ENCODE results near the gene F2RL1. TPM values are rescaled to one million over a fixed set of nuclear protein-coding genes. Genes with fewer than 3 reads are reported as not detected.

Gene F2RL1
- total and polyA plus RNA-seq, 2 donors (not counting 1 experiment from before 2014, with no cell fraction given), result 0.04 to 0.64 TPM

- Mint-ChIP-seq H3K4me3 (no peak overlapping the region), H3K27me3 (peaks cover 9% of the 10 kb centered on the region), H3K27ac (no peak overlapping the region), H3K9me3 (ENCODE audit: insufficient read depth) (no peaks in the 10 kb centered on the region), H3K4me1 (no peaks in the 10 kb centered on the region)
- H3K36me3 ChIP-seq (replicated peaks in 1 of 2; ENCODE audit: control extremely low read depth in 1 of 2, control insufficient read depth in 1 of 2, extremely low read depth in 1 of 2, insufficient read depth in 2 of 2, low read length in 1 of 2), result no peaks in the 10 kb centered on the region
- no peak overlapping the region for H3K4me3 ChIP-seq (ENCODE audit: control extremely low read depth in 1 of 5, extremely low read depth in 1 of 5, insufficient read depth in 1 of 5, low read depth in 2 of 5, low read length in 4 of 5)
- no peaks in the 10 kb centered on the region for H4K20me1 ChIP-seq (ENCODE audit: control insufficient read depth, insufficient read depth, low read length, poor library complexity, severe bottlenecking)
- no peak overlapping the region for H3K4me2 ChIP-seq (replicated peaks; ENCODE audit: low read depth, low read length, poor library complexity, severe bottlenecking)
- no peaks in the 10 kb centered on the region for H3K9me3 ChIP-seq (ENCODE audit: control extremely low read depth in 1 of 3, control insufficient read depth in 2 of 3, insufficient read depth in 1 of 3, low read length in 2 of 3)
- DNase-seq (no peak), ATAC-seq (ENCODE audit: low read depth) (no peak)
- 72% methylated on average over 2 of the region's 3 CpGs for WGBS (ENCODE audit: insufficient coverage)
- no peaks in the 10 kb centered on the region for H3K27me3 ChIP-seq (replicated peaks in 1 of 4; ENCODE audit: control extremely low read depth in 1 of 4, control insufficient read depth in 3 of 4, insufficient read depth in 4 of 4, low read length in 3 of 4)
- H3K27ac ChIP-seq (ENCODE audit: low read length in 2 of 2), result no peak overlapping the region
- no peaks in the 10 kb centered on the region for H3K79me2 ChIP-seq (ENCODE audit: control insufficient read depth, insufficient read depth, low read length)
- intact Hi-C loops (cut with micrococcal nuclease), result no loop called here
- no peak overlapping the region for H3K9ac ChIP-seq (ENCODE audit: low read length)
- POLR2A ChIA-PET, result no interaction called here
- no peaks in the 10 kb centered on the region for H3K4me1 ChIP-seq (ENCODE audit: control insufficient read depth in 2 of 2, insufficient read depth in 2 of 2, low read length in 2 of 2)
- no peak overlapping the region for H2AFZ ChIP-seq (ENCODE audit: insufficient read depth, low read depth, low read length, poor library complexity, severe bottlenecking)
- no peak for TF ChIP-seq EZH2 (IDR thresholded peaks at IDR 0.05; ENCODE audit: borderline replicate concordance, insufficient read depth, low read depth, low read length, poor library complexity, severe bottlenecking)
- no peak for TF ChIP-seq CTCF (IDR thresholded peaks at IDR 0.05)
- CTCF ChIA-PET, result no interaction called here
These were observed 22.5 kb downstream of the F2RL1 start for GRCh38 chr5:76841361-76841760.

DNA sequence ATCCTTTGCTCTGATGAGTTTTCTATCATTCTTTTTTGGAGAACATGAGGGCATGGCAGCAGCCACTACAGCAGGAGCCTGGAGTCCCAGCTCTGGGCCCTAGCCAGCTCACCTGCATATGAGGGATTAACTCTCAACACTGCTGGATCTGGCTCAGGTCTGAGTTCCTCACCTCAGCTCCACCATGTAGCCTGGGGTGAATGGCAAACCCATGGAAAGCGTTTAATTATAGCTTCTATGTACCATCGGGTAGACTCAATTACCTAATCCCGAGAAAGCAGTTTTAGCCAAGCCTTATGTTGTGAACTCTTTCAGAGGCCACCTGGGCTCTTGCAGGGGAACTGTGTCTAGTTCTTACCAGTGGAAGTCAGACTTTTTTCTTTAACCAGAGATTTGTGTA is 27.1 kb downstream of the F2RL1 start:
- peaks cover 7 to 11% of the 10 kb centered on the region in 2 donors for H3K4me1 ChIP-seq (ENCODE audit: control insufficient read depth in 2 of 2, insufficient read depth in 2 of 2, low read length in 2 of 2)
- no peak overlapping the region for H3K4me3 ChIP-seq (ENCODE audit: control extremely low read depth in 1 of 5, extremely low read depth in 1 of 5, insufficient read depth in 1 of 5, low read depth in 2 of 5, low read length in 4 of 5)
- H3K27ac ChIP-seq (ENCODE audit: low read length in 2 of 2), result no peak overlapping the region
- no peaks in the 10 kb centered on the region for H3K79me2 ChIP-seq (ENCODE audit: control insufficient read depth, insufficient read depth, low read length)
- Mint-ChIP-seq H3K4me1 (peaks cover 8% of the 10 kb centered on the region), H3K4me3 (no peak overlapping the region), H3K27ac (no peak overlapping the region), H3K27me3 (peaks cover 3% of the 10 kb centered on the region), H3K9me3 (ENCODE audit: insufficient read depth) (no peaks in the 10 kb centered on the region)
- no peaks in the 10 kb centered on the region for H3K36me3 ChIP-seq (replicated peaks in 1 of 2; ENCODE audit: control extremely low read depth in 1 of 2, control insufficient read depth in 1 of 2, extremely low read depth in 1 of 2, insufficient read depth in 2 of 2, low read length in 1 of 2)
- ChIA-PET POLR2A (no interaction called here), CTCF (no interaction called here)
- no peak for DNase-seq
- H2AFZ ChIP-seq (ENCODE audit: insufficient read depth, low read depth, low read length, poor library complexity, severe bottlenecking), result no peak overlapping the region
- ATAC-seq (ENCODE audit: low read depth), result no peak
- WGBS (ENCODE audit: insufficient coverage), result 91% methylated on average over 3 of the region's 3 CpGs
- H3K4me2 ChIP-seq (replicated peaks; ENCODE audit: low read depth, low read length, poor library complexity, severe bottlenecking), result no peak overlapping the region
- TF ChIP-seq CTCF (IDR thresholded peaks at IDR 0.05) (no peak), EZH2 (IDR thresholded peaks at IDR 0.05; ENCODE audit: borderline replicate concordance, insufficient read depth, low read depth, low read length, poor library complexity, severe bottlenecking) (no peak)
- intact Hi-C loops (cut with micrococcal nuclease), result no loop called here
- H4K20me1 ChIP-seq (ENCODE audit: control insufficient read depth, insufficient read depth, low read length, poor library complexity, severe bottlenecking), result no peaks in the 10 kb centered on the region
- no peaks in the 10 kb centered on the region for H3K9me3 ChIP-seq (ENCODE audit: control extremely low read depth in 1 of 3, control insufficient read depth in 2 of 3, insufficient read depth in 1 of 3, low read length in 2 of 3)
- no peaks in the 10 kb centered on the region for H3K27me3 ChIP-seq (replicated peaks in 1 of 4; ENCODE audit: control extremely low read depth in 1 of 4, control insufficient read depth in 3 of 4, insufficient read depth in 4 of 4, low read length in 3 of 4)
- no peak overlapping the region for H3K9ac ChIP-seq (ENCODE audit: low read length)
